Measurements from ENCODE around the gene IL18RAP. TPM values are rescaled to one million over a fixed set of nuclear protein-coding genes. Genes with fewer than 3 reads are reported as not detected.

Gene IL18RAP
- total and polyA plus RNA-seq, 2 donors (not counting 1 experiment from before 2014, with no cell fraction given) = 0.22 to 1.4 TPM

- peaks cover 9 to 16% of the 10 kb centered on the region in 2 donors for H3K4me1 ChIP-seq (ENCODE audit: control insufficient read depth in 2 of 2, insufficient read depth in 2 of 2, low read length in 2 of 2)
- intact Hi-C loops (cut with micrococcal nuclease) = no loop called here
- POLR2A ChIA-PET = no interaction called here
- H3K27me3 Mint-ChIP-seq = no peaks in the 10 kb centered on the region
- H3K4me3 ChIP-seq (ENCODE audit: control extremely low read depth in 1 of 5, extremely low read depth in 1 of 5, insufficient read depth in 1 of 5, low read depth in 2 of 5, low read length in 4 of 5) = no peak overlapping the region
- H3K36me3 ChIP-seq (replicated peaks in 1 of 2; ENCODE audit: control extremely low read depth in 1 of 2, control insufficient read depth in 1 of 2, extremely low read depth in 1 of 2, insufficient read depth in 2 of 2, low read length in 1 of 2) = no peaks in the 10 kb centered on the region
- no peak overlapping the region for H3K27ac Mint-ChIP-seq
- H3K27ac ChIP-seq (ENCODE audit: low read length in 2 of 2) = no peak overlapping the region
- no peaks in the 10 kb centered on the region for H3K79me2 ChIP-seq (ENCODE audit: control insufficient read depth, insufficient read depth, low read length)
- 82% methylated on average over 1 of the region's 2 CpGs for WGBS (ENCODE audit: insufficient coverage)
- no peaks in the 10 kb centered on the region for H3K27me3 ChIP-seq (replicated peaks in 1 of 4; ENCODE audit: control extremely low read depth in 1 of 4, control insufficient read depth in 3 of 4, insufficient read depth in 4 of 4, low read length in 3 of 4)
- H3K4me3 Mint-ChIP-seq = no peak overlapping the region
- H3K4me1 Mint-ChIP-seq = peaks cover 22% of the 10 kb centered on the region
- ATAC-seq (ENCODE audit: low read depth) = no peak
- no peak for TF ChIP-seq CTCF (IDR thresholded peaks at IDR 0.05)
- TF ChIP-seq EZH2 (IDR thresholded peaks at IDR 0.05; ENCODE audit: borderline replicate concordance, insufficient read depth, low read depth, low read length, poor library complexity, severe bottlenecking) = no peak
- no peak overlapping the region for H2AFZ ChIP-seq (ENCODE audit: insufficient read depth, low read depth, low read length, poor library complexity, severe bottlenecking)
- H3K9me3 Mint-ChIP-seq (ENCODE audit: insufficient read depth) = no peaks in the 10 kb centered on the region
- H3K9me3 ChIP-seq (ENCODE audit: control extremely low read depth in 1 of 3, control insufficient read depth in 2 of 3, insufficient read depth in 1 of 3, low read length in 2 of 3) = peaks cover 0 to under 1% (median 0%) of the 10 kb centered on the region in 3 donors
- H4K20me1 ChIP-seq (ENCODE audit: control insufficient read depth, insufficient read depth, low read length, poor library complexity, severe bottlenecking) = no peaks in the 10 kb centered on the region
- H3K9ac ChIP-seq (ENCODE audit: low read length) = no peak overlapping the region
- no peak for DNase-seq
- CTCF ChIA-PET = interaction anchor here (1.4 kb wide), 1 partner anchor 10 kb away, joined by 5 read pairs; no protein-coding TSS in a partner anchor
- no peak overlapping the region for H3K4me2 ChIP-seq (replicated peaks; ENCODE audit: low read depth, low read length, poor library complexity, severe bottlenecking)
These were observed 15.6 kb downstream of the IL18RAP start for GRCh38 chr2:102438578-102438977.

- intact Hi-C loops (cut with micrococcal nuclease) = no loop called here
- no peaks in the 10 kb centered on the region for H3K79me2 ChIP-seq (ENCODE audit: control insufficient read depth, insufficient read depth, low read length)
- no peaks in the 10 kb centered on the region for H4K20me1 ChIP-seq (ENCODE audit: control insufficient read depth, insufficient read depth, low read length, poor library complexity, severe bottlenecking)
- DNase-seq = no peak
- no peak for ATAC-seq (ENCODE audit: low read depth)
- H3K27ac Mint-ChIP-seq = no peak overlapping the region
- no peaks in the 10 kb centered on the region for H3K9me3 ChIP-seq (ENCODE audit: control extremely low read depth in 1 of 3, control insufficient read depth in 2 of 3, insufficient read depth in 1 of 3, low read length in 2 of 3)
- peaks cover 9 to 16% of the 10 kb centered on the region in 2 donors for H3K4me1 ChIP-seq (ENCODE audit: control insufficient read depth in 2 of 2, insufficient read depth in 2 of 2, low read length in 2 of 2)
- no peak overlapping the region for H3K9ac ChIP-seq (ENCODE audit: low read length)
- POLR2A ChIA-PET = no interaction called here
- no peaks in the 10 kb centered on the region for H3K27me3 ChIP-seq (replicated peaks in 1 of 4; ENCODE audit: control extremely low read depth in 1 of 4, control insufficient read depth in 3 of 4, insufficient read depth in 4 of 4, low read length in 3 of 4)
- no peaks in the 10 kb centered on the region for H3K27me3 Mint-ChIP-seq
- no peaks in the 10 kb centered on the region for H3K36me3 ChIP-seq (replicated peaks in 1 of 2; ENCODE audit: control extremely low read depth in 1 of 2, control insufficient read depth in 1 of 2, extremely low read depth in 1 of 2, insufficient read depth in 2 of 2, low read length in 1 of 2)
- H3K4me3 ChIP-seq (ENCODE audit: control extremely low read depth in 1 of 5, extremely low read depth in 1 of 5, insufficient read depth in 1 of 5, low read depth in 2 of 5, low read length in 4 of 5) = no peak overlapping the region
- 67% methylated on average over 4 of the region's 6 CpGs for WGBS (ENCODE audit: insufficient coverage)
- no peak overlapping the region for H3K4me3 Mint-ChIP-seq
- H3K4me1 Mint-ChIP-seq = peaks cover 22% of the 10 kb centered on the region
- H3K9me3 Mint-ChIP-seq (ENCODE audit: insufficient read depth) = no peaks in the 10 kb centered on the region
- CTCF ChIA-PET = interaction anchor here (0.6 to 1.4 kb wide), 2 partner anchors 9 to 14 kb away, joined by 3 to 5 read pairs; no protein-coding TSS in a partner anchor
- TF ChIP-seq EZH2 (IDR thresholded peaks at IDR 0.05; ENCODE audit: borderline replicate concordance, insufficient read depth, low read depth, low read length, poor library complexity, severe bottlenecking) = no peak
- no peak for TF ChIP-seq CTCF (IDR thresholded peaks at IDR 0.05)
- no peak overlapping the region for H3K27ac ChIP-seq (ENCODE audit: low read length in 2 of 2)
- no peak overlapping the region for H3K4me2 ChIP-seq (replicated peaks; ENCODE audit: low read depth, low read length, poor library complexity, severe bottlenecking)
- H2AFZ ChIP-seq (ENCODE audit: insufficient read depth, low read depth, low read length, poor library complexity, severe bottlenecking) = no peak overlapping the region
These were observed 16.2 kb downstream of the IL18RAP start for GRCh38 chr2:102439065-102439695.

Data from B cell (primary cell).